ENCODE data around the gene GNAI3. TPM values are rescaled to one million over a fixed set of nuclear protein-coding genes. Genes with fewer than 3 reads are reported as not detected.
A peak's percentile ranks its signal among the peaks of the same experiment; 100 is the strongest.

GNAI3 gene
- polyA plus RNA-seq, 10 donors = 6.7 to 9.7 (median 8.2) TPM

- peak in 1 of 3 donors; percentile 35 for DNase-seq
Measured at GRCh38 chr1:109521002-109521951, 27.1 kb upstream of the GNAI3 start.

- no peak for DNase-seq
Measured at GRCh38 chr1:109522026-109522425, 26.4 kb upstream of the GNAI3 start.

DNA sequence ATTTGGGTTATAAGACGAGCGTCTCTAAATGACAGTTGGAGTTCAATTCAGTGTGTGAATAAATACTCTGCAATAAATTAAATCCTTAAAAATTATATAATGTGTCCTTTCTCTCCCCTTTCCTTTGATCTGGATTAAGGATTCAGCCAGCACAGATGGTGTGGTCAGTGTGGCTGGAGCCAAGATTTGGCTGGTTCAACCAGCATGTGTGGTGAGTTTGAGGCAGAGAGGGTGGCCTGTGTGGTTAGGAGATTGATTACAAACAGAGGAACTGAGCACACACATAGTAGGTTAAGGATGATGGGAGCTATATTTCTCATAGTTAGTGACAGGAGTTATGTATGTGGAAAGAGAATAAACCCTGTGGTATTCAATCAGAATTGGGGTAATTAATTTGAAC, 24.7 kb upstream of the GNAI3 start:
- DNase-seq = no peak

DNA sequence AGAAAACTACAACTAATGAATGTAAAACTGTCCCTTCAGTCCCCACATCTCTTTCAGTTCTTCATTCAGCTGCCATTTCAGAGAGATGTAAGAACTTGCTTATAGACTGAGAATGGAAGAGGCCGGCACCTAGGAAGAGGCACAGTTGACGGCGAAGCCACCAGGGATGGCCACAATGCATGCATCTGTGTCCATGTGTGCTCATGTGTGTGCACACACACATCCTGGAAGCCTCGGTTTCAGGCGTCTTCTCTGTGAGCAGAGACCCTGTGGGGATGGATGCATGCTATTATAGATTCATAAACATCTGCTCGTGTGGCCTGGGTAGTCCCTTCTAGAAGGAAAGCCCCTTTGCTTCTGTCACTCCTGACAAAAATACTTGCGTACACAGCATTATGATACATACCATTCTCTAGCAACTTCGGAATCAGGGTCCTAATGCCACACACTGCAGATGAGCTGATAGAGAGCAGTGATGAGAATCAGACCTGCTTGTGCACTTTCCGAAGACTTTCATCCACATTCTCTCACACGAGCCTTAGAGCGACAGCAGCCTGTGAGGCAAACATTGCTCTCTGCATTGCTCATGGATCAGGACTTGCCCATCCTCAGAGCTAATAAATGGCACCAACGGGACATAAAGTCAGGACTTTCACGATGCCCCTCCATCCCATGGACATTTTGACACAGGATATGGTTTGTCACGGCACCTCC, 21.2 kb upstream of the GNAI3 start:
- DNase-seq = no peak

- DNase-seq = no peak
Measured at GRCh38 chr1:109527846-109528695, 20.3 kb upstream of the GNAI3 start.

DNA sequence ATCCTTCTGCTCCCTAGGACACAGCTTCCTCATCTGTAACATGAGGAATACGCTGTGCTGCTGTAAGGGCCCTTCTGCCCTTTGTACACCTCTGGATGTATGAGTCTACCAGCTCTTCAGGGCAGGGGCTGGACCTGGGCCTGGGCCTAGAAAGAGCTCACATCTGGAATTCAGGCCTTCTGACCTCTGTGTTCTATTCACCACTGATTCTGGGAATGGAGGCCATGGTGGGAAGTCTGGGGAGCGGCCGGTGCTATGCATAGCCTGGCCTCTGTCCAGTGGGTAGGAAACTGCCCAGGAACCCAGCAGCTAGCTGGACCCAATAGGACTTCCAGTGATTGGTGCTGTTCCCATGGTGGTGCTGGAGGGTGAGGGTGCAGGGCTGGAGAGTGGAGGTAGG, 19.7 kb upstream of the GNAI3 start:
- DNase-seq = no peak

DNA sequence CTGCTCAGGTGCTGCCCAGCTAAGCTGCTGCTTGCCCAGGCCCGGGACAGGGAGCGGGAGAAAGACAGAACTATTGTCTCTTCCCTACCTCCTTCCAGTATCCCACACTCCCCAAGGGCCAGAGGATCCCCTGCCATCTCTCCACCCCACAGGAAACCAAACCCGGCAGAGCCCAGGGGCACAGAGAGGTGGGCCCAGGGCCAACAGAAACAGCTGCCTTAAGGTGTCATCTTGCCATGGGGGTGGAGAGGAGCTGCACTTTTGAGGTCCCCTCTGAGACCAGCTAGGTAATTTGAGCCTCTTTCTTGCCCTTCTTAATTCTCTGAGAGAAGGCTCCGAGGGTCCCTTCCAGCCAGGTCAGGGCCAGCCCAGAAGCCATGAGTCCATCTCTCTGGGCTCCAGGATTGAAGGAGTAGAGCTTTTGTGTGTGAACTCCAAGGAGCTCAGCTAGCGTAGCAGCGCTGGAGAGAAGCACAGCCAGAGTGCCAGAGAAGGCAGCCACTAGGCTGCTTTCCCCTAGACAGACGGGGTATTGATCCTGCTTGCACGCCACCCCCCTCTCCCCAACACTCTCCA, 18.4 kb upstream of the GNAI3 start:
- DNase-seq = peak; percentile 56 to 75 (median 60)

DNA sequence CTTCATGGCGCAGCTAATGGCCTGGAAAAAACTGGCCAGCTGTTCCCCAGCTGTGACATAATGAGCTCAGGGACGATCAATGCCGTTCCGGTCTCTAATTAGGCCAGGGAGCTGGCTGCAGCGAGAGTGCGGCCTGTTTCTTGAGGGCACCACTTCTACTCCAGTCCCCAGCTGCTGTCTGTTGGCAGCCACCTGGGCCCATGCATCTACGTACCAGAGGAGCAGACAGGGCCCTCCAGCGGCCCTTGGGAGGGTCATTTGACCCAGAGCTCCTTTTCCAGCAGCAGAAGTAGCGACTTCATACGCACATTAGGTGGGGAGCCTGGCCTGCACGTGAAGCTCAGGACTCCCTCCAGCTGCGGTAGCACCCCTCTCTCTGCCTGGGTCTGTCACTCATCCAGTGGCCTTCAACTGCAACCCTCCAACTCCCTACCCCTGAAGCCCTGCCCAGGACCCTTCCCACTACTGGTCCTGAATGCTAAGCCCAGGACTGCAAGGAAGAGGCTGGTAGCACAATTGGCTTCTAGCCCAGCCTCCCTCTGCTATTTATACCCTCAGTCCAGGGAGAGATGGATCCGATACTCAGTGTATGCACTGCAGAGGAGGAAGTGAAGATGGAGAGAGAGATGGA, 17.8 kb upstream of the GNAI3 start:
- peak; percentile 60 to 84 (median 67) for DNase-seq

GRCh38 chr1:109531380-109531779, 17.0 kb upstream of the GNAI3 start:
- no peak for DNase-seq

DNA sequence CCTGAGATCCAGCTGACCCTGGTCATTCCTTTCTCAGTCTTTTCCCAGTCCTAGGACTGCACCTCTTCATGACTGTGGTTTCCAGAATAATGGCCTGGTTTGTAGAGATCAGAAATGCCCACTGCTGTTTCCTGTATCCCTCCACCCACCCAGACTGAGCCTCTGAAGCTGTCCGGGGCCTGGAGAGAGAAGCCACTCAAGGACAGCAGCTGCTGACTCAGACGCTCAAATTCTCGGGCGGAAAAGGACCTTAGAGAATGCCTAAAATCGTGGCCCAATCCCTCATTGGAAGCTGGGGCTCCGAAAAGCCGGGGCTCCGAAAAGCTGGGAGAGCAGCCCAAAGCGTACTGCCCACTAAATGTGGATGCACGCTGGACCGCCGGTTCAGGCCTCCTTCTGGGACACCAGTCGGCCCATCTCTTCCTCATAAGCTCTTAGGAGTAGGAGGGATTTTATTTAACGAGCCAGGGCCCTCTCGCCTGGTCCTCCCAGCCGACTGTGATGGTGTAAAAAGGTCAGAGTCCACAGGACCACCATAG, 16.5 kb upstream of the GNAI3 start:
- DNase-seq = no peak

DNA sequence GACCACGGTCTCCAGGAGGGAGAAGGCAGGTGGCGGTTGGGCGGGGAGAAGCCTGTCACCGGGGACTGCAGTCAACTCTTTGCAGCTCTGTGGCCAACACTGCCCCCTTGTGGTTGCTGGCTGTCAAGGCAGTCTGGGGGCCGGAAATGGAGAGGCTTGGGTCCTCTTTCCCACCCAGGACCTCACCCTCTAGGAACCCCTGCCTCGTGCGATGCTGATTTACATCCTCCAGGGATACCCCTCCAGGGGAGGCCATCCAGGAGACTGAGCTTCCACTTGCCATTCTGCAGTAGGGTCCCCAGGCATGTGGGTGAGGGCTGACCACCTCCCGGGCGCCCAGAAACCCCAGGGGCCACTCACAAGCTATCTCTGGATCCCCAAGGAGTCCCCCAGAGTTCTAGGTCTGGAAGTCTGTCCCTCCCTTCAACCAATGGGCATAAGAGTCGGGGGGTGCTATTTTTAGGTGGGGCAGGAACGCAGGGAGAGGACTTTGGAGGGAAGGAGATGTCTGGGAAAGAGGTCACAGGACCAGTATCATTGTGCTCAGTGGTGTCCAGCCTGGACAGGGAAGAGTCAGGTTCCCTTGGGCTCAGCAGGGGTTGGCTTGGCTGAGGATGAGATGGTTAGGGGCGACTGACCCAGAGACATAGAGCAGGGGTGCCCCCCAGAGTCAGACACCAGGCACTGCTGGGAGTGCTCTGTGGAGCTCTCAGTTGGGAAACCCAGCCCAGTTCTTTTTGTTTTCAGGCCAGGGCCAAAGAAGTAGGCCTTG, 15.9 kb upstream of the GNAI3 start:
- peak; percentile 76 to 90 (median 87) for DNase-seq

DNA sequence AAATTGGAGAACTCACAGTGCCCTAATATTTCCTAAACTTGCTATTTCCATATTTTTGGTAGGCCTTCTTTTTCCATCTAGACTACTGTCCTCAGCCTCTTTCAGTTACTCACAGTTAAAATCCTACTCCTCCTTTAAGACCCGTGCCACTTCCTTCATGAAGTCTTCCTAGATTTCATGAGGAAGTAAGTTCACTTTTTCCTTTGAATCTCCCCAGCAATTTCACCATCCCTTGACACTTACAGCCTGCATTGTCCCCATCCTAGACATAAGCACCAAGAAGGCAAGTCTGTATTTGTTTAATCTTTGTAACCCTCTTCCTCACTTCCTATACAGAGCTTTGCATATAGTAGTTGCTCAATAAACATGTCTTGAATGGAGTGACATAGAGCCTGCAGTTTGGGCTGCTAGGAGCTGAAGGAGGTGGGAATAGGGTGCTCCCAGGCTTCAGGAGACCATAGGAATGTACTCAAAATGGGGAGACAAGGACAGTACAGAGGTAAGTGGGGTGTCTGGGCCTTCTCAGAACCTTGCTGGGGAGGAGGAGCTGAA, 14.0 kb upstream of the GNAI3 start:
- DNase-seq = no peak

DNA sequence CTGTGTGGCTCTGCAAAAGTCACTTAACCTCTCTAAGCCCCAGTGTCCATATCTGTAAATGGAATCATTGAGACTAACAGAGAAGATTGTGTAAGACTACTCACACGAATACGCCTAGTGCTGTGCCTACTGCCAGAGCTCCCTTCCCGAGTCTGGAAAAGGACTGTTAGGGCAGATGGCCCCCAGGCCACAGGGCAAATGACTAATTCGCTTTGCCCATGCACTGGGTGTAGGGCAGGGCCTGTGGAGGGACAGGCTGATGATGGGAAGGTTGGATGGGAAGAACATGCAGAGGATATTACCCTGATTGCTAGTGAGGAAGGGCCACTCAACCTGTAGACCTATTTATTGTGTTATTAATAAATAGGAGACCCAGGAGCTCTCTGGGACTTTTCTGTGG, 12.9 kb upstream of the GNAI3 start:
- no peak for DNase-seq

DNA sequence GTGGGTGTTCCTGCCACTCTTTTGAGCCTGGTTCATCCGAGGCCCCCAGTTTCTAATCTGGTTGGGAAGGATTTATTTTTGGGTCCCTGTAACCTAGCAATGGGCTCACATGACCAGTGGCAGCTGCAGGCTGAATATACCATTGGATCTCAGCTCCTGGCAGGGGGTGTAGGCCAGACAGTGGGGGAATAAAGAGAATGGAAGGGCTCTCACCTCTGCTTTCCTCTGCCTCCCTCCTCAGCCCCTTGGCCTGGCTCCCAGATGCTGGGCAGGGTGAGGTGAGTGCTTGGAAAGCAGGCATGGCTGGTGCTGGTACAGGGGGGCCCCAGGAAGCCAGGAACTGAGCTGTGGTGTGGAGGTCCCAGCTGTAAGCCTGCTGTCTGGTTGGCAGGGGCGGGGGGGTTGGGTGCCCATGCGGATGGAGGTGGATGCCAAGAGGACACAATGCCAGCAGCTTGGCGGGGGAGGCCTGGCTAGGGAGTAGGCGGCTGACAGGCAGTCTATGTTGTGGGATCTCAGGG, 12.4 kb upstream of the GNAI3 start:
- peak; percentile 49 to 80 (median 65) for DNase-seq

DNA sequence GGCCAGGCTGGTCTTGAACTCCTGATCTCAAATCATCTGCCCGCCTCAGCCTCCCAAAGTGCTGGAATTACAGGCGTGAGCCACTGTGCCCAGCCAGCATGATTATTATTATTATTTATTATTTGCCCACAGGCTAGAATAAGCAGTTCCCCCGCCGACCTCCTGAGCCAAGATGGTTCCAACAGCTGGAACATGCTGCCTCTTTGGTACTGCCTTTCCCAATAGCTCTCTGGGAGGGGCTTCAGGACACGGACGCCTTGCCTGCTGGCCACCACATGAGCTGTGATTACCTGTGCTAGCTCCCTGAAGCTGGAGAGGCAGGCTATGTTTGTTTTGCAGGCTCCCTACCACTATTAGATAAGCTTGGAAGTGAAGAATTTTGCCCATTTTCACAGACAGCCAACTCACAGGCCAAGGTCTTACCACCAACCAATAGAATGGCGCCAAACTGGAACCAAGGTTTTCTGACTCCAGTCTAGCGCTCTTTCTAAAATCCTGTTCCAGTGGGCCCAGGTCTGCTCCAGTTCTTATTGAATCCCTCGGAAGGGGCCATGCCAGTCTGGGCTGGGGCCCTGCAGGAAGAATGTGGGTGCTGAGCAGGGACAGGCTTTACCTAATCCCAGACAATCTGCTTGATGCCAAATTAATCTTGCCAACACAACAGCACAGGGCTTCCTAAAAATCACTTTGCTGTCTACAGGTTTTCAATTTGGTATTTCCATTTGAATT, 10.8 kb upstream of the GNAI3 start:
- DNase-seq = no peak

DNA sequence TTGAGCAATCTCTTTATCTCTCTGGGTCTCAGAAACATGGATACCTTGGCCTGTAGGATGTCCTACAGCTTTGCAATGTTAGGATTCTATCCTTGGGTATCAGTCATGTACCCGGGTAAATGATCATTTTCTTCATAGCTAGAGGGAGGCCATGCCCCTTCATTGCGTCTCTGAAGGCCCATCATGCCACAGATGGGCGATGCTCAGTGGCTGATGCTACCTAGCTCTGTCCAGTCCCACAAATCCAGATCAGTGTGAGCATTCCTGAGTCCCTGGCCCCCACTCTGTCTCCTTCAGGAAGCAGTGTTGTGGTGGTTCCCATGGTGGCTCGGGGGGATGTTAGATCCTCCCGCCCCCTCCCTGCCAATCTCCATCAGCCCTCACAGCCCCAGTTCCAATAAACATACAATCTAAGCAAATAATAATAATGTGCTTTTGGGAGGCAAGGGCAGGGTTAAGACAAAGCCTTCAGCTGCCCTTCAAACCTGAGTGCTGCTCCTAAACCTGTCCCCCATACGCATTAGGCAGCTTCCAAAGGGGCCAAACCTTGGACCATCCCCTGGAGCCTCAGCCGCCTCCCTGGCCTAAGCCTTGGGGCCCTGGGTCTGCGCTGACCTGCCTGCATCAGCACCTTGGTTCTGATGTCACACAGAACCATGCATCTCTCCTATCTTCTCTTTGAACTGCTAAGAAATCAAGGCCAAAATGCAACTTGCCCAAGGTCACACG, 9.4 kb upstream of the GNAI3 start:
- no peak for DNase-seq

- no peak for DNase-seq
Measured at GRCh38 chr1:109539676-109540075, 8.7 kb upstream of the GNAI3 start, which contains the start of gene GPR61. TSS of gene GPR61 (plus strand) at chr1:109539872. CDS start at chr1:109543023, 3,151 bp downstream.

DNA sequence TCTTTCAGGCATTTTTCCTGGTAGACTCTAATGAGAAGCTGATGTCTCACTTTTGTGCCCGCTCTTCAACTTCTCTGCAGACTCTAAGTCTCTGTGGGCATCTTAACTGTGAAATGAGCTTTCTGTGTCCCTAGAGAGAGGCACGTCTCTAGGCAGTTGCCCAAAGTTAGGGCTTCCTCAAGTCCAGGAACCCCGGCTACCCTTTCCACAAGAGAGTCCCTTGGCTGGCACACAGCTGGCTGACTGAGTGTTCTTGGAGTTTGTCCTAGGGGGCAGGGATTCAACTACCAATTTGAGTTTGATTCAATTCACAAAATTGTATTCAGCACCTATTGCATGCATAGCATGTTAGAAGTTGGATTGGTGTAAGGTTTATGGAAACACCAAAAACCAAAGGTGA, 7.3 kb upstream of the GNAI3 start:
- DNase-seq = no peak
